Neutrophil (primary cell): ENCODE data around the gene ABHD16B.

Source experiments
- H3K27ac ChIP-seq: fragments of 200-600 bp; sonication (generic); 2 replicates; pipeline ENCODE4 v1.5.1; 2016; ENCODE audit warnings: mild to moderate bottlenecking, moderate library complexity
- H3K27me3 ChIP-seq: fragments of 200-600 bp; sonication (generic); 2 replicates; pipeline ENCODE4 v1.6.0; 2016; ENCODE audit warnings: mild to moderate bottlenecking
- H3K36me3 ChIP-seq: fragments of 200-600 bp; sonication (generic); 2 replicates; pipeline ENCODE4 v1.5.1; 2017
- H3K4me1 ChIP-seq, 2 experiments: fragments of 200-600 bp in 1 of 2; sonication (generic) in 1 of 2; 1 replicate in 1 of 2; 2 replicates in 1 of 2; pipeline versions ENCODE4 v1.5.1 to v1.6.1; 2013 to 2016; ENCODE audit warnings: low read depth in 1 of 2, low read length in 1 of 2, mild to moderate bottlenecking in 1 of 2, moderate library complexity in 1 of 2; ENCODE audit not compliant: control insufficient read depth in 1 of 2, insufficient read depth in 1 of 2
- H3K4me3 ChIP-seq, 2 experiments: fragments of 200-600 bp in 1 of 2; sonication (generic) in 1 of 2; 1 replicate in 1 of 2; 2 replicates in 1 of 2; pipeline ENCODE4 v1.5.1; 2013 to 2016; ENCODE audit warnings: low read depth in 1 of 2, low read length in 1 of 2, mild to moderate bottlenecking in 1 of 2, moderate library complexity in 1 of 2
- H3K9me3 ChIP-seq: fragments of 200-600 bp; sonication (generic); 2 replicates; pipeline ENCODE4 v1.5.1; 2016
- TF ChIP-seq, protein P1 (sequence below): fragments of 200-600 bp; sonication (generic); IDR thresholded peaks from 2 replicates; pipeline ENCODE4 v1.5.1; 2016; ENCODE audit warnings: antibody characterized with exemption

Gene ABHD16B

DNA sequence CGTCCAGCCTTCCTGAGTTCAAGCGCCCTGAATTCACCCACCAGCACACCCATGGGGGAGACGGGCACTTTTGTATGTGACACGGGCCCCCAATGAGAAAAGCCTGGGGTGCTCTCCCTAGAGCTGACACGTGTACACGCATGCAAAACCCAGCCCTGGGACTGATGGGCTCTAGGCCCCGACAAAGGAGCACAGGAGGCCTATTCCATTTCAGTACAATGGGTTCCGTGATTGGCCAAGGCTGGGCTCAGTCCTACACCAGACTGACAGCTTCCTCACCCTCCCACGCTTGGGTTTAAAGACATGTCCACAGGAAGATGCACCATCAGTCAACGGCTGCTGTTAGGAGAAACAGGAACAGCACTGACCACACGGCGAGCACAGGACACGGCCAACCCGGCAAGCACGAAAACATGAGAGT is 39.0 kb upstream of the ABHD16B start:
- H3K4me1 ChIP-seq = no peaks in the 10 kb centered on the region
- H3K27me3 ChIP-seq = peaks cover 58% of the 10 kb centered on the region
- TF ChIP-seq, protein P1, sequence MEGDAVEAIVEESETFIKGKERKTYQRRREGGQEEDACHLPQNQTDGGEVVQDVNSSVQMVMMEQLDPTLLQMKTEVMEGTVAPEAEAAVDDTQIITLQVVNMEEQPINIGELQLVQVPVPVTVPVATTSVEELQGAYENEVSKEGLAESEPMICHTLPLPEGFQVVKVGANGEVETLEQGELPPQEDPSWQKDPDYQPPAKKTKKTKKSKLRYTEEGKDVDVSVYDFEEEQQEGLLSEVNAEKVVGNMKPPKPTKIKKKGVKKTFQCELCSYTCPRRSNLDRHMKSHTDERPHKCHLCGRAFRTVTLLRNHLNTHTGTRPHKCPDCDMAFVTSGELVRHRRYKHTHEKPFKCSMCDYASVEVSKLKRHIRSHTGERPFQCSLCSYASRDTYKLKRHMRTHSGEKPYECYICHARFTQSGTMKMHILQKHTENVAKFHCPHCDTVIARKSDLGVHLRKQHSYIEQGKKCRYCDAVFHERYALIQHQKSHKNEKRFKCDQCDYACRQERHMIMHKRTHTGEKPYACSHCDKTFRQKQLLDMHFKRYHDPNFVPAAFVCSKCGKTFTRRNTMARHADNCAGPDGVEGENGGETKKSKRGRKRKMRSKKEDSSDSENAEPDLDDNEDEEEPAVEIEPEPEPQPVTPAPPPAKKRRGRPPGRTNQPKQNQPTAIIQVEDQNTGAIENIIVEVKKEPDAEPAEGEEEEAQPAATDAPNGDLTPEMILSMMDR = no peak
- H3K27ac ChIP-seq = no peak overlapping the region
- no peaks in the 10 kb centered on the region for H3K36me3 ChIP-seq
- no peak overlapping the region for H3K4me3 ChIP-seq
- H3K9me3 ChIP-seq = no peaks in the 10 kb centered on the region

GRCh38 chr20:63823691-63824311 is 37.5 kb upstream of the ABHD16B start:
- peaks cover 64% of the 10 kb centered on the region for H3K27me3 ChIP-seq

DNA sequence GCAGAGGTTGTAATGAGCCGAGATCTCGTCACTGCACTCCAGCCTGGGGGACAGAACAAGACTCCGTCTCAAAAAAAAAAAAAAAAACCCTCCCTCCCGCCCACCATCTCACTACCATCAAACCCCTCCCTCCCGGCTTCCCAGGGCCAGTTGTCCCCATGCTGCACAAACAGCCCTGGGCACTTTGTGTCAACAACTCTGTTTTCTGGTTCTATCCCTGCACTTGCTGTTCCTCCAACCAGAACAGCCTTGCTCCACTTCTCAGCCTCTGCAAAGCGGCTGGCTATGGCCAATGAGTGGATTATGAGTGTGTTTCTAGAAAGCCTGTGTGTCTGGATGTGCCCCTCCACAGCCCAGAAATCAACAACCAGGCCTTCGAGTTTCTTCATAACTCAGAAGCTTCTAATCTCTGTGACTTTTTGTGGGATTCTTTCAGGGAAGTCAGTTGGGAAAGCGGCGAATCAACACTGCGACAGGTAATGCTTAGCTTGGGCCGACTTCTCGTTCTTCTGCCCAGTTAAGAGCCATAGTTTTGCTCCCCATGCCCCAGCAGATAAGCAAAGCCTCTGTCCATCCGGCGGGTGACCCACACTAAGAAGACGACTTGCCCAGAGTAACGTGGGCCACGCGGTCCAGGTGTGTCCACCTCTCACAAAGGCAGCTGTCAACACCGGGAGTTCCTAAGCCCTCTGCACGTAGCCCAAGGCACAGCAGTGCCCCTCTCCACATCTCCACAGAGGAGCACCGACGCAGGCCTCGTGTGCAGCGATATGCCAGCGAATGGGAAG is 35.8 kb upstream of the ABHD16B start:
- Histone ChIP-seq H3K4me3 (no peak overlapping the region), H3K27me3 (peaks cover 82% of the 10 kb centered on the region), H3K4me1 (peaks cover 9 to 10% of the 10 kb centered on the region in 2 experiments), H3K36me3 (no peaks in the 10 kb centered on the region), H3K9me3 (no peaks in the 10 kb centered on the region), H3K27ac (no peak overlapping the region)
- TF ChIP-seq, protein P1 = no peak

More at GRCh38 chr20:63823691-63824311, 37.5 kb upstream of the ABHD16B start:
- Histone ChIP-seq H3K4me3 (no peak overlapping the region), H3K9me3 (no peaks in the 10 kb centered on the region), H3K27ac (no peak overlapping the region), H3K36me3 (no peaks in the 10 kb centered on the region), H3K4me1 (no peaks in the 10 kb centered on the region)
- TF ChIP-seq, protein P1 = no peak

GRCh38 chr20:63826753-63827152 is 34.5 kb upstream of the ABHD16B start:
- TF ChIP-seq, protein P1 = no peak
- peaks cover 84% of the 10 kb centered on the region for H3K27me3 ChIP-seq

DNA sequence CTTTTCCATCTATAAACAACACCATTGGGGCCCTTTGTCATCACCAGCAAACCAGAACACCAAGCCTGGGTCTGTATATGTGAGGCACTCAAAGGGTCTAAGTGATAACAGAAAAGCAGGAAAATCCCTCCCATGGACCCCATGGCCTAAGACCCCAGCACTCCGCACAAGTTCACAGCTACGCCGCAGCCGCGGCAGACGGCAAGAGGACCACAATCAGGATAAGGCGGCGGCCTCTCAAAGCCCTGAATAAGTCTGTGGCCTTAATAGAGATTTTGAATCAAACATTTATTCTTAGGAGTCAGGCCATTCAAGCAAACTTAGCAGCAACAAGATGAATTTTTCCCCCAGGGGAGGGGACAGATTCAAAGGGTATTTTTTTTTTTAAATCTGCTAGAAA is 33.2 kb upstream of the ABHD16B start:
- Histone ChIP-seq H3K4me1 (peaks cover 17 to 19% of the 10 kb centered on the region in 2 experiments), H3K27me3 (peaks cover 84% of the 10 kb centered on the region), H3K4me3 (no peak overlapping the region), H3K27ac (no peak overlapping the region), H3K9me3 (no peaks in the 10 kb centered on the region), H3K36me3 (no peaks in the 10 kb centered on the region)
- TF ChIP-seq, protein P1 = no peak

More at GRCh38 chr20:63826753-63827152, 34.5 kb upstream of the ABHD16B start:
- H3K4me3 ChIP-seq = no peak overlapping the region
- H3K9me3 ChIP-seq = no peaks in the 10 kb centered on the region
- H3K36me3 ChIP-seq = no peaks in the 10 kb centered on the region
- no peak overlapping the region for H3K27ac ChIP-seq
- peaks cover 12 to 13% of the 10 kb centered on the region in 2 experiments for H3K4me1 ChIP-seq
